ENCODE data around the gene CTCF.

DNA sequence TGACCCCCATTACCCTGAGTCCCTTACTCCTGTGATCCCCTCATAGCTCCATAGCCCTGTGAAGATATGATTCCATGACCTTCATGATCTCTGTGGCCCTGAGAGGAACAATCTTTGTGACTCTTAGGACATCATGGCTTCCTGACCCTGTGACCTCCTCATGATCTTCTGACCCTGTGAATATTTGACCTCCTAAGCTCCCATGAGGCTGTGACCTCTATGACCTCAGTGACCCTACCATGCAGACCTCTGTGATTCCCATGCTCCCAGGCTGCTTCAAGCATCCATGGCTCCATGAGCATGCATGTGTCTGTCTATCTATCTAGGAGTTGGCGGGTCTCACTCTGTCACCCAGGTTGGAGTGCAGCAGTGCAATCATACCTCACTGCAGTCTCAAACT, 21.6 kb upstream of the CTCF start:
- TF ChIP-seq, protein P1, sequence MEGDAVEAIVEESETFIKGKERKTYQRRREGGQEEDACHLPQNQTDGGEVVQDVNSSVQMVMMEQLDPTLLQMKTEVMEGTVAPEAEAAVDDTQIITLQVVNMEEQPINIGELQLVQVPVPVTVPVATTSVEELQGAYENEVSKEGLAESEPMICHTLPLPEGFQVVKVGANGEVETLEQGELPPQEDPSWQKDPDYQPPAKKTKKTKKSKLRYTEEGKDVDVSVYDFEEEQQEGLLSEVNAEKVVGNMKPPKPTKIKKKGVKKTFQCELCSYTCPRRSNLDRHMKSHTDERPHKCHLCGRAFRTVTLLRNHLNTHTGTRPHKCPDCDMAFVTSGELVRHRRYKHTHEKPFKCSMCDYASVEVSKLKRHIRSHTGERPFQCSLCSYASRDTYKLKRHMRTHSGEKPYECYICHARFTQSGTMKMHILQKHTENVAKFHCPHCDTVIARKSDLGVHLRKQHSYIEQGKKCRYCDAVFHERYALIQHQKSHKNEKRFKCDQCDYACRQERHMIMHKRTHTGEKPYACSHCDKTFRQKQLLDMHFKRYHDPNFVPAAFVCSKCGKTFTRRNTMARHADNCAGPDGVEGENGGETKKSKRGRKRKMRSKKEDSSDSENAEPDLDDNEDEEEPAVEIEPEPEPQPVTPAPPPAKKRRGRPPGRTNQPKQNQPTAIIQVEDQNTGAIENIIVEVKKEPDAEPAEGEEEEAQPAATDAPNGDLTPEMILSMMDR (IDR thresholded peaks at IDR 0.05), result no peak
- no peak for TF ChIP-seq POLR2A (IDR thresholded peaks at IDR 0.05)

Measured in lower leg skin (tissue), 3 donors.